ENCODE results near the gene ZDHHC8.

GRCh38 chr22:20126284-20127029, 5.1 kb upstream of the ZDHHC8 start:
- TF ChIP-seq CTCF (IDR thresholded peaks at IDR 0.05; ENCODE audit: low read depth, low read length) (no peak), EZH2phosphoT487 (IDR thresholded peaks at IDR 0.05; ENCODE audit: low read depth) (no peak)

All from OCI-LY3 (cell line).